Activated naive CD4-positive, alpha-beta T cell treated with anti-CD3 and anti-CD28 coated beads for 36 hours (primary cell): ENCODE data around the gene UBR7. TPM values are rescaled to one million over a fixed set of nuclear protein-coding genes. Genes with fewer than 3 reads are reported as not detected.

Experiments used
- CTCF ChIA-PET: fragments of 350-600 bp; sonication (Branson Sonifier 250); formaldehyde crosslinking; loops from one replicate; lab custom pipeline; 2021; ENCODE audit warnings: antibody characterized with exemption; lab: Charles Lee
- DNase-seq: peaks from one replicate; pipeline ENCODE4 v3.0.0-alpha.2; 2020
- H3K27ac Mint-ChIP-seq: one replicate; pipeline ENCODE4 v1.8.0; 2021; ENCODE audit warnings: mild to moderate bottlenecking, mixed read lengths
- H3K27me3 Mint-ChIP-seq: one replicate; pipeline ENCODE4 v1.8.0; 2021; ENCODE audit warnings: low read depth, mixed read lengths
- H3K36me3 Mint-ChIP-seq: one replicate; pipeline ENCODE4 v1.8.0; 2021; ENCODE audit warnings: low read depth, mixed read lengths
- H3K4me1 Mint-ChIP-seq: one replicate; pipeline ENCODE4 v1.8.0; 2021; ENCODE audit warnings: low read depth, mixed read lengths
- H3K4me3 Mint-ChIP-seq: one replicate; pipeline ENCODE4 v1.8.0; 2021; ENCODE audit warnings: mild to moderate bottlenecking, moderate library complexity, mixed read lengths
- H3K9me3 Mint-ChIP-seq: one replicate; pipeline ENCODE4 v1.8.0; 2021; ENCODE audit warnings: mixed read lengths
- intact Hi-C: fragments of 100-400 bp; cut with micrococcal nuclease; formaldehyde crosslinking; loops from one replicate; pipeline ENCODE4 v1.15.1; 2023
- total RNA-seq, 2 experiments: library from RNA; stranded (reverse); gene quantifications; one replicate each; pipeline ENCODE4 v1.2.3, GENCODE V29; 2021

UBR7 gene
- total RNA-seq, 2 experiments from 2014 or later = 43.0 to 45.0 TPM

DNA sequence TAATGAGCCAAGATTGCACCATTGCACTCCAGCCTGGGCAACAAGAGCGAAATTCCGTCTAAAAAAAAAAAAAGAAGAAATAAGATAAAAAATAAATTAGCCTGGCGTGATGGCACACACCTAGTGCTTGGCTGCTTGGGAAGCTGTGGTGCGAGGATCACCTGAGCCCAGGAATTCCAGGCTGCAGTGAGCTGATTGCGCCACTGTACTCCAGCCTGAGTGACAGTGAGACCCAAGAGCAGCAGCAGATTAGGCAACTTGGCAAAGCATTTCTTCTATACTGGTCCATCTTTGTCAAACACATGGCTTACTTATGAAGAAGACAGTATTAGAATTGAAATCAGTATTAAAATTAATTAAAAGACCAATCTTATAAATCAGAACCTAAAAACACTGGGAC is 6.5 kb upstream of the UBR7 start:
- H3K27ac Mint-ChIP-seq = no peak overlapping the region
- peaks cover 10% of the 10 kb centered on the region for H3K36me3 Mint-ChIP-seq
- H3K4me1 Mint-ChIP-seq = peaks cover 16% of the 10 kb centered on the region
- no peaks in the 10 kb centered on the region for H3K9me3 Mint-ChIP-seq
- intact Hi-C loops = no loop called here
- no peak for DNase-seq
- no peak overlapping the region for H3K4me3 Mint-ChIP-seq
- no peaks in the 10 kb centered on the region for H3K27me3 Mint-ChIP-seq
- CTCF ChIA-PET = no interaction called here

GRCh38 chr14:93201155-93201704 is 5.8 kb upstream of the UBR7 start:
- H3K4me3 Mint-ChIP-seq = no peak overlapping the region
- intact Hi-C loops = no loop called here
- no peak for DNase-seq
- no peaks in the 10 kb centered on the region for H3K27me3 Mint-ChIP-seq
- peaks cover 19% of the 10 kb centered on the region for H3K4me1 Mint-ChIP-seq
- H3K36me3 Mint-ChIP-seq = peaks cover 10% of the 10 kb centered on the region
- no peaks in the 10 kb centered on the region for H3K9me3 Mint-ChIP-seq
- H3K27ac Mint-ChIP-seq = no peak overlapping the region
- CTCF ChIA-PET = no interaction called here

DNA sequence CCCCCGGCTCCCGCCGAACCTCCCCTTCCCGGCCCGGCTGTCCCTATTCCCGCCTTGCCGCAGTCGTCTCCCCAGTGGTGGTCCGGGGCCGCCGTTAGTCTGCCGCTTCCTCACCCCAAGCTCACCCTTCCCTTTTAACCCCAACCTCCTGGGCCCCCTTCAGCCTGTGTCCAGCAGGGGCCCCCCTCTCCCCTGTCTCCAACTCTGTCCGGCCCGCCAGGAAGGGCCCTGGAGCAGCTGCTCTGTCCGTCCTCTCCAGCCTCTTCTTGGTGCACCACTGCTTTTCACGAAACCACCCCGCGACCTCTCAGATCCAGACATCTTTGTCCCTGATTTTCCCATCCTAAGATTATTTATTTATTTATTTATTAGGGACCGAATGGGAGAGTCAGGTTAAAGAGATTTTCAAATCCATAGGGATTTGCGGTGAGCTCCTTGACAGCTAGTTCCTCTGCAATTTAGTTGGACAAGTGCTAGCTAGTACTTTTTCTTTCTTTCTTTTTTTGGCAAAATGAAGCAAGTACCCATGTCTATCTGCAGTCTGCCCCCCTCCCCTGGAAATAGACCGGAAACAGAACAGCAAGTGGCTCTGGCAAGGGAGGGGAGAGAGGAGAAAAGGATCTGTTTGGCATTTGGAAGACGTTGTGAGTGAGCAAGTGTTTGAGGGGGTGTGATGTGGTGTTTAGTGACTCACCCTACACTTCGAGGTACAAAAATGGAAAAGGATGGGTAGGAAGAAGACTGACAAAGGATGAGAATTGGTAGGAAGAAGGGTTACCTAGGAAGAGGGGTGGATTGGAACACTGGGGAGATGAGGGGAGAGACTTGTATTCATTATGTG is 632 bp downstream of the UBR7 start:
- CTCF ChIA-PET = interaction anchor here (1.0 to 2.2 kb wide), 7 partner anchors 11 to 124 kb away, joined by 3 to 6 read pairs (median 4); partner anchors contain the start of genes LYSET and MOAP1
- Mint-ChIP-seq H3K36me3 (peaks cover 18% of the 10 kb centered on the region), H3K4me3 (peak overlapping the region; percentile 92), H3K27ac (peak overlapping the region; percentile 79), H3K27me3 (no peaks in the 10 kb centered on the region), H3K9me3 (no peaks in the 10 kb centered on the region), H3K4me1 (peaks cover 29% of the 10 kb centered on the region)
- intact Hi-C loops = loop anchor here (1.0 to 5.0 kb wide), 5 partner anchors 23 to 755 kb away; partner anchors contain the start of genes BTBD7, GOLGA5 and MOAP1
- peak; percentile 55 for DNase-seq

- CTCF ChIA-PET = no interaction called here
- H3K27me3 Mint-ChIP-seq = no peaks in the 10 kb centered on the region
- no peak overlapping the region for H3K27ac Mint-ChIP-seq
These were observed 5.4 kb downstream of the UBR7 start for GRCh38 chr14:93212432-93212831.

DNA sequence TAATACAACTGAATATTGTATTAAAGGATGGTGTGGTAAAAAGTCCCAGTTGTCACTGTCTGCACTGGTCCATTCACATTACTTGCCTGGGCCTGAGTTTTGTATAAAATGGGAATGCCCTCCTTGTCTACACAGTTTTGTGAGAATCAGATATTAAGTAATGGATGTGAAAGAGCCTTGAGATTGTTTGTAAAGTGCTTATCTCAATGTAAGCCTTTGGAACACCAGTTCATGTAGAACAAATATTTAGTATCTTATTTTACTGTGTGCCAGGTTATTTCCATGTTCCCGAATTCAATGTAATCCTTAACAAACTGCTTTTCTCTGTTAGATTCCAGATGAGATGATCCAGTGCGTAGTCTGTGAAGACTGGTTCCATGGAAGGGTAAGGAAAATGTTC is 7.5 kb downstream of the UBR7 start:
- no peak for DNase-seq
- H3K4me3 Mint-ChIP-seq = no peak overlapping the region
- peaks cover 33% of the 10 kb centered on the region for H3K36me3 Mint-ChIP-seq
- CTCF ChIA-PET = no interaction called here
- H3K4me1 Mint-ChIP-seq = peaks cover under 1% of the 10 kb centered on the region
- H3K27me3 Mint-ChIP-seq = no peaks in the 10 kb centered on the region
- no peak overlapping the region for H3K27ac Mint-ChIP-seq
- H3K9me3 Mint-ChIP-seq = no peaks in the 10 kb centered on the region
- intact Hi-C loops = no loop called here

More at GRCh38 chr14:93212432-93212831, 5.4 kb downstream of the UBR7 start:
- intact Hi-C loops = no loop called here
- H3K4me1 Mint-ChIP-seq = peaks cover 13% of the 10 kb centered on the region
- no peak for DNase-seq
- no peaks in the 10 kb centered on the region for H3K9me3 Mint-ChIP-seq
- peaks cover 30% of the 10 kb centered on the region for H3K36me3 Mint-ChIP-seq
- no peak overlapping the region for H3K4me3 Mint-ChIP-seq

- intact Hi-C loops = loop anchor here (1.0 kb wide), 3 partner anchors 80 to 267 kb away; no protein-coding TSS in a partner anchor
These were observed 12.2 kb downstream of the UBR7 start for GRCh38 chr14:93219103-93219726.

GRCh38 chr14:93220509-93220908 is 13.5 kb downstream of the UBR7 start:
- CTCF ChIA-PET = interaction anchor here (1.1 kb wide), 1 partner anchor 107 kb away, joined by 3 read pairs; no protein-coding TSS in a partner anchor
- no peaks in the 10 kb centered on the region for H3K9me3 Mint-ChIP-seq
- intact Hi-C loops = no loop called here
- no peaks in the 10 kb centered on the region for H3K27me3 Mint-ChIP-seq
- peaks cover 44% of the 10 kb centered on the region for H3K36me3 Mint-ChIP-seq
- no peak for DNase-seq
- H3K4me3 Mint-ChIP-seq = no peak overlapping the region
- H3K4me1 Mint-ChIP-seq = no peaks in the 10 kb centered on the region
- H3K27ac Mint-ChIP-seq = no peak overlapping the region

More at GRCh38 chr14:93219103-93219726, 12.2 kb downstream of the UBR7 start:
- no peaks in the 10 kb centered on the region for H3K9me3 Mint-ChIP-seq
- H3K27ac Mint-ChIP-seq = no peak overlapping the region
- H3K27me3 Mint-ChIP-seq = no peaks in the 10 kb centered on the region
- CTCF ChIA-PET = interaction anchor here (0.6 to 1.0 kb wide), 6 partner anchors 10 to 503 kb away, joined by 3 to 11 read pairs (median 4); no protein-coding TSS in a partner anchor
- peaks cover 40% of the 10 kb centered on the region for H3K36me3 Mint-ChIP-seq
- H3K4me1 Mint-ChIP-seq = no peaks in the 10 kb centered on the region
- no peak overlapping the region for H3K4me3 Mint-ChIP-seq
- peak; percentile 58 for DNase-seq

- Mint-ChIP-seq H3K4me1 (no peaks in the 10 kb centered on the region), H3K36me3 (peaks cover 54% of the 10 kb centered on the region), H3K27me3 (no peaks in the 10 kb centered on the region), H3K4me3 (no peak overlapping the region), H3K27ac (no peak overlapping the region), H3K9me3 (no peaks in the 10 kb centered on the region)
- CTCF ChIA-PET = no interaction called here
- no peak for DNase-seq
- intact Hi-C loops = no loop called here
These were observed 16.5 kb downstream of the UBR7 start for GRCh38 chr14:93223565-93223964.

- Mint-ChIP-seq H3K4me1 (peaks cover 15% of the 10 kb centered on the region), H3K27ac (no peak overlapping the region)
These were observed 21.5 kb downstream of the UBR7 start for GRCh38 chr14:93228550-93228949.

DNA sequence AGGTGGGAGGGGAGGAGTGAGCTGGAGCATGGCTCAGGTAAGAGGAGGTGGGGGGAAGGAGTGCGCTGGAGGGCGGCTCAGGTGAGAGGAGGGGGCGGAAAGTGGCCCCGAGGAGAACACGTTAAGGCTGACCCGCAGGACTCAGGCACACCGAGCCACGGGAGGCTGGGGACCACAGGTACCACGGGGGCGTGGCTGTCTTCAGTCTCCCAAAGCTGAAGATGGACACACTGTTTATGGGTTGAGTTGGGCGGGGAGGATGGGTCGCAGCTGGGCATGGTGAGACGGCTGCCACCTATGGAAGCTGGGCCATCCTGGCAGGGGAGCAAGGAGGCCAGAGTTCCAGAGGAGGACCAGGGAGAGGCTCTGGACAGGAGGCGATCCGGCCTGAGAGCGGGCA is 23.5 kb downstream of the UBR7 start:
- peaks cover 22% of the 10 kb centered on the region for H3K36me3 Mint-ChIP-seq
- H3K4me3 Mint-ChIP-seq = peak overlapping the region; percentile 67
- peaks cover 15% of the 10 kb centered on the region for H3K4me1 Mint-ChIP-seq
- no peak overlapping the region for H3K27ac Mint-ChIP-seq
- peaks cover 9% of the 10 kb centered on the region for H3K27me3 Mint-ChIP-seq
- H3K9me3 Mint-ChIP-seq = no peaks in the 10 kb centered on the region
- no peak for DNase-seq
- CTCF ChIA-PET = interaction anchor here (1.2 kb wide), 1 partner anchor 23 kb away, joined by 3 read pairs; the partner anchor contains the start of genes GON7 and UBR7
- intact Hi-C loops = loop anchor here (10.0 kb wide), 1 partner anchor 104 kb away; the partner anchor contains the start of gene BTBD7

More at GRCh38 chr14:93228550-93228949, 21.5 kb downstream of the UBR7 start:
- H3K36me3 Mint-ChIP-seq = peaks cover 37% of the 10 kb centered on the region
- H3K27me3 Mint-ChIP-seq = peaks cover 4% of the 10 kb centered on the region
- no peaks in the 10 kb centered on the region for H3K9me3 Mint-ChIP-seq
- no peak overlapping the region for H3K4me3 Mint-ChIP-seq
- DNase-seq = no peak
- intact Hi-C loops = no loop called here
- CTCF ChIA-PET = no interaction called here

DNA sequence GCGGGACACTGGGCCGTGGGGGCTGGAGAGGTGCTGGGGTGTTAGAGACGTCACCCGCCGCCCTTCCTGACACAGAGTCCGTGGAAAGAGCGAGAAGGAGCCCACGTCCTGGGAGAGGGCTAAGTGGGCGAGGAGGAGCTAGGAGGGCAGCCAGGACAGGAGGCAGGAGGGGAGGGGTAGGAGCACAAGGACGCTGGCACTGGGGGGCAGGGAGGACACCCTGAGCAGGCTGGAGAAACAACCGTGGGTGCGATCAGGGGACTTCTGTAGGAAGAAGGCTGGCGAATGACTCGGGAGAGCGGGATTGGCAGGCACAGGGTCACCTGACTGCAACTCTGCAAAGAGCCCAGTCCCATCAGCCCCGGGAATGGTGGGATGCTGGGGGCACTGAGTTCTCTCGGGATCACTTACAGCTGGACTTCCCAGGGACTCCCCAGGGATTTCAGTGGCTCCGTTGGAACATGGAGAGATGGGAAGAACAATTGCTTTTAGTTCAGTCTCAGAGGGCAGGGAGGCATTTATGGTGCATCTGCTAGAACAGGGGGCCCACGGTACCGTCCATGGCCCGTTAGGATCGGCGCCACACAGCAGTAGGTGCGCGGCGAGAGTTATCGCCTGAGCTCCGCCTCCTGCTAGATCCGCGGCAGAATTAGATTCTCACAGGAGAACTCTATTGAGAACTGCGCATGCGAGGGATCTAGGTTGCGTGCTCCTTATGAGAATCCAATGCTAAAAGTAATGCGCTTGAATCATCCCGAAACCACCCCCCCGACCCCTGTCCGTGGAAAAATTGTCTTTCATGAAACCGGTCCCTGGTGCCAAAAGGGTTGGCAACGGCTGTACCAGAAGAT is 24.3 kb downstream of the UBR7 start:
- H3K36me3 Mint-ChIP-seq = peaks cover 16% of the 10 kb centered on the region
- peaks cover 15% of the 10 kb centered on the region for H3K4me1 Mint-ChIP-seq
- H3K9me3 Mint-ChIP-seq = no peaks in the 10 kb centered on the region
- H3K27me3 Mint-ChIP-seq = peaks cover 9% of the 10 kb centered on the region
- H3K4me3 Mint-ChIP-seq = peak overlapping the region; percentile 67
- intact Hi-C loops = loop anchor here (10.0 kb wide), 1 partner anchor 103 kb away; the partner anchor contains the start of gene BTBD7
- no peak overlapping the region for H3K27ac Mint-ChIP-seq
- CTCF ChIA-PET = interaction anchor here (1.2 kb wide), 1 partner anchor 24 kb away, joined by 3 read pairs; the partner anchor contains the start of genes GON7 and UBR7
- DNase-seq = no peak
